Psoas muscle (tissue), 8 donors: ENCODE results near the gene KCNJ15. TPM values are rescaled to one million over a fixed set of nuclear protein-coding genes. Genes with fewer than 3 reads are reported as not detected.

ENCODE experiments used
- ATAC-seq, 4 donors: fragments of 200-7000 bp; cut with Tn5 transposase; one replicate each; pipeline ENCODE4 v1.9.1; 2020; ENCODE audit warnings: moderate library complexity in 3 of 4, mild to moderate bottlenecking in 2 of 4
- DNase-seq, 2 donors: peaks; one replicate each; pipeline ENCODE4 v3.0.0-alpha.2; 2020
- H3K27ac ChIP-seq: fragments of 200-600 bp; one replicate; pipeline ENCODE4 v1.8.0; 2022
- H3K27me3 ChIP-seq, 3 donors: fragments of 200-600 bp in 1 of 3; one replicate each; pipeline versions ENCODE4 v1.6.1 to v1.8.0; 2013 to 2022; ENCODE audit warnings: low read length in 2 of 3, mild to moderate bottlenecking in 2 of 3, moderate library complexity in 1 of 3; ENCODE audit not compliant: insufficient read depth in 3 of 3
- H3K36me3 ChIP-seq, 2 donors: fragments of 200-600 bp in 1 of 2; one replicate each; pipeline versions ENCODE4 v1.6.1 to v1.8.0; 2013 to 2022; ENCODE audit warnings: low read depth in 1 of 2, mild to moderate bottlenecking in 1 of 2, moderate library complexity in 1 of 2; ENCODE audit not compliant: insufficient read depth in 1 of 2
- H3K4me1 ChIP-seq: fragments of 200-600 bp; one replicate; pipeline ENCODE4 v1.8.0; 2022
- H3K4me3 ChIP-seq: fragments of 200-600 bp; one replicate; pipeline ENCODE4 v1.8.0; 2022; ENCODE audit warnings: mild to moderate bottlenecking
- H3K9me3 ChIP-seq: fragments of 200-600 bp; one replicate; pipeline ENCODE4 v1.8.0; 2022
- CTCF ChIP-seq: fragments of 200-600 bp; IDR thresholded peaks from one replicate; pipeline ENCODE4 v1.8.0; 2022; ENCODE audit warnings: antibody characterized with exemption
- WGBS, 3 donors: extraction: QIAGEN DNeasy Blood & Tissue Kit; methylation state at CpG; one replicate each; pipeline versions ENCODE4 v1.1.6 to v1.1.7; 2013; 5-methylcytosine and 5-hydroxymethylcytosine counted together
- intact Hi-C, 2 donors: fragments of 100-400 bp; cut with DNase I; formaldehyde crosslinking; loops; one replicate each; pipeline versions ENCODE4 v1.11.0 to v1.14.2; 2022
- polyA plus RNA-seq, 3 donors: library from polyadenylated mRNA; stranded (reverse); fragments of 200-250 nt; gene quantifications; one replicate each; pipeline ENCODE4 v1.2.3, GENCODE V29; 2013
- total RNA-seq, 4 donors: library from RNA; stranded (reverse); fragmentation: NEBNext Ultra II Directional in 2 of 4; extraction: Animal tissue kit (Norgen Biotek cat#: 25700) in 2 of 4; gene quantifications; one replicate each; pipeline versions ENCODE4 v1.2.1 to v1.2.4, GENCODE V29; 2021 to 2023
- donor health status: healthy with polysubstance abuse.
- donor health status: DM: no; HTN: no; CAD: no; lungs with moderate emphysema.
- donor health status: Bipolar disorder and iron deficiency.
- donor health status: healthy.
- donor health status: DM: yes; HTN: yes; CAD: no.
- donor health status: DM: no; HTN: no; CAD: no.
- donor health status: DM: no; HTN: no; CAD: no.
- donor health status: DM: yes; HTN: yes; CAD: no.

The KCNJ15 gene
- total and polyA plus RNA-seq, 7 donors: 0.04 to 1.0 (median 0.16) TPM

DNA sequence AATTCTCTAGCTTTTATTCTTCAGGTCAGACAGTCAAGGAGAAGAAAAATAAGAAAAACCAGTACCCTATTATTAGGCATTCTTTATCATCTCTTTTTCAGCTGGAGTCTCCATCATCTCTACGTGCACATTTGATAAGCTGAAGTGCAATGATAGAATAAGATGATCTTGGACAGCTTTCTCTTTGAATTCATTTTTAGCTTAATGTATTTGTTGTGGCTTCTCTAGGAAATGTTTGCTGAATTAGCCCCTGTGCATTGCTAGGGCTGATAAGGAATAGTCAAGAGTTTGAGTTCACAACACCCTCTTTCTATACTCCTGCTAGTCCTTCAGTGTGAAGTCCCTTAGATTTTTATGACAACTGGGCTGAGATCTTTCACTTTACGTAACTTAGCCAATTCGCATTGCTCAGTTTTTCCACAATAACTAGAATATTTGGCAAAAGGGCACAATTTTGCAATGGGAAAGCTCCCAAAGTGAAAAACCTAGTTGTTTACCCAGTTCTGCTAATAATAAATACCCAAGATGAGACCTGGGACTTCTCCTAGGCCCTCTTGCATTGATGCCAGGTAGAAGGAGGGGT lies 7.0 kb upstream of the KCNJ15 start:
- intact Hi-C loops: no loop called here
- WGBS, 3 donors: 60 to 79% (median 71%) methylated on average over 3 of the region's 3 CpGs
- Histone ChIP-seq H3K27me3 (peaks cover 0 to 6% (median 0%) of the 10 kb centered on the region in 3 donors), H3K4me3 (no peak overlapping the region), H3K9me3 (no peaks in the 10 kb centered on the region), H3K36me3 (no peaks in the 10 kb centered on the region), H3K4me1 (no peaks in the 10 kb centered on the region), H3K27ac (no peak overlapping the region)
- ATAC-seq: no peak
- no peak for TF ChIP-seq CTCF
- no peak for DNase-seq

DNA sequence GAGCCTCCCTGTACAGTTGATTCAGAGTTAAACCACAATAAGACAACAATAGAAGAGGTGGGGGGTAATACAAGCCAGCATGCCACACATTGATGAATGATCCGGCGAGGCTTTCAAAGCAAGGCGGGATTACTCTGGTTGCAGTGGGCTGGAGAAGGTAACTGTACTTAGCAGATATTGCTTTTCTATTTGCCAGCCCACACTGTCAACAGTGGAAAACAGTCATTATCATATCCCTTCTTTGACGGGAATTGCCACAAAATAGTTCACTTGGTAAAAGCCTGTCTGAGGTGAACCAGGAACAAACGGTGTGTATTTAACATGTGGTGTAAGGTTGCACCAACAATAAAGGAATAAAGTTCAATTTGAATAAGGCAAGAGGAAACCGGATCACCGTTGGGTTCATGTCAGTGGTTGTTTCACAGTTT lies 5.8 kb upstream of the KCNJ15 start:
- H3K36me3 ChIP-seq: no peaks in the 10 kb centered on the region
- H3K4me1 ChIP-seq: no peaks in the 10 kb centered on the region
- no peak for TF ChIP-seq CTCF
- no peak overlapping the region for H3K4me3 ChIP-seq
- ATAC-seq: no peak
- no peaks in the 10 kb centered on the region for H3K9me3 ChIP-seq
- WGBS, 3 donors: 57 to 71% (median 63%) methylated on average over 7 of the region's 7 CpGs
- DNase-seq: no peak
- H3K27ac ChIP-seq: no peak overlapping the region
- intact Hi-C loops: no loop called here
- H3K27me3 ChIP-seq: peaks cover 0 to 6% (median 2%) of the 10 kb centered on the region in 3 donors

DNA sequence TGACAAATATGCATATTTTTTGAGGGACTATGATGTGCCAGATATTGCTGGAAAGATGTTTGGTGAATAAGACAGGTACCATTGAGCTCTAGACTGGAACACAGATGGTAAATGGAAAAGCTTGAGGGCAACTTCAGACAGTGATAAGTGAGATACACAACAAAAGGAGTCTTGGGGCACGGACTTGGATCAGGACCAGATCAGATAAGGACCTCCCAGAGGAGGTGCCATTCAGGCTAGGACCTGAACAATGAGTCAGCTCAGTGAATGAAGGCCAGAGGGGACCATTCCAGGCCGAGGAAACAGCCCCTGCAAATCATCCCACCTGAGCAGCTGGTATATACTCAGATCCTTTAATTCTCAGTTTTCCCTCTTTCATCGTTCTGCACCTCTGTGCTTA lies 1.8 kb upstream of the KCNJ15 start:
- ATAC-seq (no peak), DNase-seq (no peak)
- Histone ChIP-seq H3K27me3 (peaks cover 0 to 5% (median 4%) of the 10 kb centered on the region in 3 donors), H3K9me3 (no peaks in the 10 kb centered on the region), H3K4me1 (no peaks in the 10 kb centered on the region), H3K27ac (no peak overlapping the region), H3K36me3 (no peaks in the 10 kb centered on the region), H3K4me3 (no peak overlapping the region)
- intact Hi-C loops: no loop called here
- TF ChIP-seq CTCF: no peak
- WGBS, 3 donors: 63 to 77% (median 69%) methylated on average over 3 of the region's 3 CpGs

- H3K27me3 ChIP-seq: peaks cover 0 to 5% (median 4%) of the 10 kb centered on the region in 3 donors
- H3K27ac ChIP-seq: no peak overlapping the region
- intact Hi-C loops: no loop called here
- no peaks in the 10 kb centered on the region for H3K9me3 ChIP-seq
- no peak for DNase-seq
- no peaks in the 10 kb centered on the region for H3K36me3 ChIP-seq
- TF ChIP-seq CTCF: no peak
- H3K4me1 ChIP-seq: no peaks in the 10 kb centered on the region
- no peak overlapping the region for H3K4me3 ChIP-seq
- ATAC-seq: no peak
- WGBS, 3 donors: 67 to 76% (median 75%) methylated on average over 9 of the region's 9 CpGs
Measured at GRCh38 chr21:38255571-38256117, 1.1 kb upstream of the KCNJ15 start.

DNA sequence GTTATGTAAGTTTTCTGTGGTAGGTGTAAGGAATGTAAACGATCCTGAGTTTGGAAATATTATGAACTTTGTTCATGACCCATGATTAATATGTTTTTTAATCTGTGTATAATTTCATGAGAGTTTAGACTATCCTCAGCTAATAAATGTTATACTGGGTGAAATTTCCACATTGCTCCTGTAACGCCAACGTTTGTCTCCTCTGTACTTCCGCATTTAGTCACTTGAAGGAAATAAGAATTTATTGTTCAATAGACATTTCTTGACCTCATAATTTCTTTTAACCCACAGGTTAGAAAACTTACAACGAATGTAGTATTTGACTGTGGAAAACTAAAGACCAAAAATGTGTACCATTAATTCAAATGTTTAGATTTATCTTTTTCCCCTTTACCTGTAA lies 876 bp downstream of the KCNJ15 start:
- no peak overlapping the region for H3K27ac ChIP-seq
- WGBS, 3 donors: 63 to 68% (median 64%) methylated on average over 5 of the region's 5 CpGs
- peaks cover 0 to 5% (median 4%) of the 10 kb centered on the region in 3 donors for H3K27me3 ChIP-seq
- ATAC-seq: no peak
- H3K36me3 ChIP-seq: no peaks in the 10 kb centered on the region
- no peaks in the 10 kb centered on the region for H3K4me1 ChIP-seq
- intact Hi-C loops: no loop called here
- no peak overlapping the region for H3K4me3 ChIP-seq
- no peaks in the 10 kb centered on the region for H3K9me3 ChIP-seq
- no peak for DNase-seq
- no peak for TF ChIP-seq CTCF
